ENCODE measurements around the gene PSAP. TPM values are rescaled to one million over a fixed set of nuclear protein-coding genes. Genes with fewer than 3 reads are reported as not detected.

The PSAP gene
- total RNA-seq, 1 experiment from 2014 or later, result 429 TPM

DNA sequence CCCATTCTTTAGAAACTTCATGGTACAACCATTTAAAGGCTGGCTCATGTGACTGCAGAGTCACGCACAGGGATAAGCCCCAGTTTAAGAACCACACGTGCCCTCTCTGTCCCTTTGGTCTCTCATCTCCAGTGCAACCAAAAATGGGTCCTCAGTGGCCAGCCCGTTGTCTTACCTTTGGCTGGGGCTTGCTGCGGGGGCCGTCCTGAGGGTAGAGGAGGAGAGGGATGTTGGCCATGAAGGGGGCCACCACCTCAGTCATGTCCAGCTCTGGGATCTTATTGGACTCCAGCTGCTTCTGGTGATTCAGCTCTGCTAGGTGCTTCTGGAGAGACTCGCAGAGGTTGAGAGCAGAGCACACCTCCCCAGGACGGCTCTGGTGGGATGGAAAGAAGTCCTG is 22.3 kb downstream of the PSAP start:
- H3K4me3 ChIP-seq (ENCODE audit: low read depth, low read length, poor library complexity, severe bottlenecking), result no peak overlapping the region
- H3K27me3 ChIP-seq (replicated peaks; ENCODE audit: insufficient read depth, low read depth, low read length, poor library complexity), result no peaks in the 10 kb centered on the region
- no peaks in the 10 kb centered on the region for H3K4me1 ChIP-seq (ENCODE audit: insufficient read depth, low read length, poor library complexity, severe bottlenecking)
- H3K27ac ChIP-seq (ENCODE audit: low read depth, low read length, poor library complexity, severe bottlenecking), result no peak overlapping the region
- TF ChIP-seq, protein P1, sequence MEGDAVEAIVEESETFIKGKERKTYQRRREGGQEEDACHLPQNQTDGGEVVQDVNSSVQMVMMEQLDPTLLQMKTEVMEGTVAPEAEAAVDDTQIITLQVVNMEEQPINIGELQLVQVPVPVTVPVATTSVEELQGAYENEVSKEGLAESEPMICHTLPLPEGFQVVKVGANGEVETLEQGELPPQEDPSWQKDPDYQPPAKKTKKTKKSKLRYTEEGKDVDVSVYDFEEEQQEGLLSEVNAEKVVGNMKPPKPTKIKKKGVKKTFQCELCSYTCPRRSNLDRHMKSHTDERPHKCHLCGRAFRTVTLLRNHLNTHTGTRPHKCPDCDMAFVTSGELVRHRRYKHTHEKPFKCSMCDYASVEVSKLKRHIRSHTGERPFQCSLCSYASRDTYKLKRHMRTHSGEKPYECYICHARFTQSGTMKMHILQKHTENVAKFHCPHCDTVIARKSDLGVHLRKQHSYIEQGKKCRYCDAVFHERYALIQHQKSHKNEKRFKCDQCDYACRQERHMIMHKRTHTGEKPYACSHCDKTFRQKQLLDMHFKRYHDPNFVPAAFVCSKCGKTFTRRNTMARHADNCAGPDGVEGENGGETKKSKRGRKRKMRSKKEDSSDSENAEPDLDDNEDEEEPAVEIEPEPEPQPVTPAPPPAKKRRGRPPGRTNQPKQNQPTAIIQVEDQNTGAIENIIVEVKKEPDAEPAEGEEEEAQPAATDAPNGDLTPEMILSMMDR (conservative IDR thresholded peaks at IDR 0.05; ENCODE audit: low read depth, low read length), result no peak
- TF ChIP-seq EZH2 (IDR thresholded peaks at IDR 0.05; ENCODE audit: borderline replicate concordance, low read depth, low read length, poor library complexity, severe bottlenecking), result no peak
- BruUV-seq (replicated peaks), result no TSS peak
- H3K9me3 ChIP-seq (ENCODE audit: low read depth, low read length, poor library complexity, severe bottlenecking), result no peaks in the 10 kb centered on the region
- CTCF ChIA-PET, result no interaction called here
- peaks cover 83% of the 10 kb centered on the region for H3K36me3 ChIP-seq (ENCODE audit: insufficient read depth, low read length, poor library complexity, severe bottlenecking)
- no peak for DNase-seq (ENCODE audit: low spot score)
- POLR2A ChIA-PET (ENCODE audit: low non-redundant PET), result no interaction called here
- intact Hi-C loops (cut with micrococcal nuclease; ENCODE audit: unreplicated experiment), result no loop called here

DNA sequence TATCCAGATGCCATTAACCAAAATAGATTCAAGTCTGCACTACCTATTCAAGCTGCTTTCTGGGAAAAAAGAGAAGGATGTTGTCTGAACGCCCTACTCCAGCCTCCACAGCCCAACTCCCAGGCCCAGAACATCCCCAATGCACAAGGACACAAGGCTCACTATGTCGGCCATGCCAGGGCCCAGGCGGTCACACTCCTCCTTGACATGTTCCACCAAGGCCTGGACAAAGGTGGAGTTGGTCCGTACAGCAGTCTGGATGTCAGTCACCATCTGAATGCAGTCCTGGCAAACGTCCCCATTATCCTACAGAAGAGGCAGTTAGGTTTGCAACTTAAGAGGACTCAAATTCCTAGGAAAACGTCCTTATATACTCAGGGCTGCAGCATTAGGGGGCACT is 23.2 kb downstream of the PSAP start:
- no peak for DNase-seq (ENCODE audit: low spot score)
- TF ChIP-seq, protein P1 (conservative IDR thresholded peaks at IDR 0.05; ENCODE audit: low read depth, low read length), result no peak
- no peak for TF ChIP-seq EZH2 (IDR thresholded peaks at IDR 0.05; ENCODE audit: borderline replicate concordance, low read depth, low read length, poor library complexity, severe bottlenecking)
- Histone ChIP-seq H3K9me3 (ENCODE audit: low read depth, low read length, poor library complexity, severe bottlenecking) (no peaks in the 10 kb centered on the region), H3K36me3 (ENCODE audit: insufficient read depth, low read length, poor library complexity, severe bottlenecking) (peaks cover 91% of the 10 kb centered on the region), H3K27ac (ENCODE audit: low read depth, low read length, poor library complexity, severe bottlenecking) (no peak overlapping the region), H3K27me3 (replicated peaks; ENCODE audit: insufficient read depth, low read depth, low read length, poor library complexity) (no peaks in the 10 kb centered on the region), H3K4me3 (ENCODE audit: low read depth, low read length, poor library complexity, severe bottlenecking) (no peak overlapping the region), H3K4me1 (ENCODE audit: insufficient read depth, low read length, poor library complexity, severe bottlenecking) (no peaks in the 10 kb centered on the region)
- ChIA-PET POLR2A (ENCODE audit: low non-redundant PET) (no interaction called here), CTCF (no interaction called here)
- intact Hi-C loops (cut with micrococcal nuclease; ENCODE audit: unreplicated experiment), result no loop called here
- no TSS peak for BruUV-seq (replicated peaks)

DNA sequence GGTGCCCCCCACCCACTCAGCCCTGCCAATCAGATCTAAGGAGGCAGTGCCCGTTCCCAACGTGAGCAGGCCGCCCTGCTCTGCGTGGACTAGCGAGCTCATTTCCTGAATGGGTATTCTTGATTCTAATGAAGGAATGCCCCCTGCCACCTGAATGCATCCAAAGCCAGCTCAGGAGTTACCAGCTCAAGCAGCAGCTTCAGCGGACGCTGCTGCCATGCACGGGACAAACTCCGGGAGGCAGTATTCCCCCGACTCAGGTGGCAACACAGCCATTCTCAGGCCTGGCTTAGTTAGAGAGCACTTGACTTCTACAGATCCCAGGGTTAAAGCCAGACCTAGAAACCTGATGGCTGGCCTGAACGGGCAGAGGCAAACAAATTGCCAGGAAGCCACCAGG is 25.8 kb downstream of the PSAP start:
- intact Hi-C loops (cut with micrococcal nuclease; ENCODE audit: unreplicated experiment), result no loop called here
- BruUV-seq (replicated peaks), result no TSS peak
- TF ChIP-seq EZH2 (IDR thresholded peaks at IDR 0.05; ENCODE audit: borderline replicate concordance, low read depth, low read length, poor library complexity, severe bottlenecking), result no peak
- TF ChIP-seq, protein P1 (conservative IDR thresholded peaks at IDR 0.05; ENCODE audit: low read depth, low read length), result 0 out of 2 replicates have a peak, but pooled peaks have one; percentile 25
- ChIA-PET POLR2A (ENCODE audit: low non-redundant PET) (interaction anchor here (0.6 kb wide), 1 partner anchor 26 kb away, joined by 3 read pairs; no protein-coding TSS in a partner anchor), CTCF (no interaction called here)
- Histone ChIP-seq H3K36me3 (ENCODE audit: insufficient read depth, low read length, poor library complexity, severe bottlenecking) (peaks cover 94% of the 10 kb centered on the region), H3K27me3 (replicated peaks; ENCODE audit: insufficient read depth, low read depth, low read length, poor library complexity) (no peaks in the 10 kb centered on the region), H3K4me3 (ENCODE audit: low read depth, low read length, poor library complexity, severe bottlenecking) (no peak overlapping the region), H3K27ac (ENCODE audit: low read depth, low read length, poor library complexity, severe bottlenecking) (no peak overlapping the region), H3K9me3 (ENCODE audit: low read depth, low read length, poor library complexity, severe bottlenecking) (no peaks in the 10 kb centered on the region), H3K4me1 (ENCODE audit: insufficient read depth, low read length, poor library complexity, severe bottlenecking) (no peaks in the 10 kb centered on the region)
- DNase-seq (ENCODE audit: low spot score), result no peak
